ENCODE results near the gene SPR.
"Not testable (repeated sequence)": the region's sequence is repeated elsewhere in the genome, so short reads cannot be mapped to it uniquely, and the experiment has no call there.

Gene SPR

DNA sequence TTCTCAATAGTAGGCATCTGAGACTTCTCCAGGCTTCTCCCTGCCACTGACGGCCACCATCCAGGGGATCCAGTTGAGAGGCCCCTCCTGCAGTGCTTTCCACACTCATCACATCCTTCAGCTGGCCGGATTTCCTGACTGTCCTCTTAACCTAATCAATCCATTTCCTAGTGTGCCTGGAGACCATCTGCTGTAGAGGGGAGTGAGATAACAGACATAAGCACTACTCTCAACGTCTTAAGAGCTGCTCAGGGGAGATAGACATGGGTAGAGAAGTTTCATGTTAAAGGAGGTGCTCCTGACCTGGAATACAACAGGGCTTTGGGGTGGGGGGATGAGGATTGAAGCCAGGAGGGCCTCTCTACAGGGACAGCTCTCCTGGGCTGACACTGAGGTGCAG, 14.2 kb downstream of the SPR start:
- H3K36me3 ChIP-seq (ENCODE audit: control insufficient read depth, insufficient read depth, low read length), result no peaks in the 10 kb centered on the region

DNA sequence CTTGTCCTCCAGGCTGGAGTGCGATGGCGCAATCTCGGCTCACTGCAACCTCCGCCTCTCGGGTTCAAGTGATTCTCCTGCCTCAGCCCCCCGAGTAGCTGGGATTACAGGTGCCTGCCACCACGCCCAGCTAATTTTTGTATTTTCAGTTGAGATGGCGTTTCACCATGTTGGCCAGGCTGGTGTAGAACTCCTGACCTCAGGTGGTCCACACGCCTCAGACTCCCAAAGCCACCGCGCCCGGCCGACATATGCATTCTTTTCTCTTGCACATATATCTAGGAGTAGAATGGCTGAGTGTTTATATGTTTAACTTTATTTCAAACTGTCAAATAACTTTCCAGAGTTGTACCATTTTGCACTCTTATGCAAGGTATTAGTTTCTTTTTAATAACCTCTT, 20.2 kb downstream of the SPR start:
- H3K9ac ChIP-seq (ENCODE audit: low read length); H3K4me3 ChIP-seq (ENCODE audit: low read depth, low read length); H3K27ac ChIP-seq (ENCODE audit: low read depth, low read length); H3K36me3 ChIP-seq (ENCODE audit: control insufficient read depth, insufficient read depth, low read length); H3K9me3 ChIP-seq (ENCODE audit: control insufficient read depth, insufficient read depth, low read depth, low read length); H3K4me1 ChIP-seq (ENCODE audit: control insufficient read depth, insufficient read depth, low read length): not testable (repeated sequence)
- H3K27me3 ChIP-seq (ENCODE audit: control insufficient read depth, insufficient read depth, low read length), result peaks cover 98% of the 10 kb centered on the region

More for the DNA sequence above, 14.2 kb downstream of the SPR start:
- no peak overlapping the region for H3K9ac ChIP-seq (ENCODE audit: low read length)
- H3K27me3 ChIP-seq (ENCODE audit: control insufficient read depth, insufficient read depth, low read length), result peaks cover 97% of the 10 kb centered on the region
- H3K4me3 ChIP-seq (ENCODE audit: low read depth, low read length), result no peak overlapping the region
- H3K4me1 ChIP-seq (ENCODE audit: control insufficient read depth, insufficient read depth, low read length), result no peaks in the 10 kb centered on the region; the same call in 1 of the 2 replicates
- no peak overlapping the region for H3K27ac ChIP-seq (ENCODE audit: low read depth, low read length)
- no peaks in the 10 kb centered on the region for H3K9me3 ChIP-seq (ENCODE audit: control insufficient read depth, insufficient read depth, low read depth, low read length)

DNA sequence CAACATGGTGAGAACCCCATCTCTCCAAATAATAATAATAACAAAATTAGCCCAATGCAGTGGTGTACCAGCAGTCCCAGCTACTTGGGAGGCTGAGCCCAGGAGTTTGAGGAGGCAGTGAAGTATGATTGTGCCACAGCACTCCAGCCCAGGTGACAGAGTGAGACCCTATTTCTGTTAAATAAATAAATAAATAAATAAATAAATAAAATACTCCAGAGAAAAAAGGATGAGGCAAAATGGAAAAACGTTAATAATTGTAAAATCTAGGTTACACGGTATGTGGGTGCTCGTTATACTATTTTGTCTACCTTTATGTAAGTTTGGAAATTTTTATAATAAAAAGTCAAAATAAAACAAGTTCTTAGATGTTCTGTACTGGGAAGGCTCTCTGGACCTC, 21.5 kb downstream of the SPR start:
- no peak overlapping the region for H3K9ac ChIP-seq (ENCODE audit: low read length)

DNA sequence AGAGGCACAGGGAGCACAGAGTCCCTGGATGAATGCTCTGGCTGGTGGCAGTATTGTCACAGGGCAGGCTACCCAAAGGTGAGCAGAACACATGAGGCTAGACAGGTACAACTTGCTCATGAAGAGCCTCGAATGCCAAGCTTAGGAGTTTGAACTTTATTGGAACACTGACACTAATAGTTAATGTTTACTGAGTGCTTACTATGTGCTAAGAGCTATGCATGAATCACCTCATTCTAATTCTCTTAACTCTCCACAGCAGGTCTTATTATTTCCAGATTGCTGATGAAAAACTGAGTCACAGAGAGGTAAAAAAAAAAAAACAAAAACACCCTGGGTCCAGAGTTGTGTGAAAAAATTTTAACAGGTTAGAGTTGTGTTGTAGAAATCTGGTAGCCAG, 24.0 kb downstream of the SPR start:
- Histone ChIP-seq H3K27me3 (ENCODE audit: control insufficient read depth, insufficient read depth, low read length) (peaks cover 98% of the 10 kb centered on the region), H3K27ac (ENCODE audit: low read depth, low read length) (no peak overlapping the region), H3K9me3 (ENCODE audit: control insufficient read depth, insufficient read depth, low read depth, low read length) (no peaks in the 10 kb centered on the region), H3K4me1 (ENCODE audit: control insufficient read depth, insufficient read depth, low read length) (peaks cover 13% of the 10 kb centered on the region), H3K4me3 (ENCODE audit: low read depth, low read length) (no peak overlapping the region), H3K9ac (ENCODE audit: low read length) (no peak overlapping the region), H3K36me3 (ENCODE audit: control insufficient read depth, insufficient read depth, low read length) (no peaks in the 10 kb centered on the region)

More for the DNA sequence above, 21.5 kb downstream of the SPR start:
- Histone ChIP-seq H3K4me3 (ENCODE audit: low read depth, low read length) (no peak overlapping the region), H3K4me1 (ENCODE audit: control insufficient read depth, insufficient read depth, low read length) (no peaks in the 10 kb centered on the region; the same call in 1 of the 2 replicates), H3K9me3 (ENCODE audit: control insufficient read depth, insufficient read depth, low read depth, low read length) (no peaks in the 10 kb centered on the region), H3K27me3 (ENCODE audit: control insufficient read depth, insufficient read depth, low read length) (peaks cover 98% of the 10 kb centered on the region), H3K27ac (ENCODE audit: low read depth, low read length) (no peak overlapping the region), H3K36me3 (ENCODE audit: control insufficient read depth, insufficient read depth, low read length) (no peaks in the 10 kb centered on the region)

DNA sequence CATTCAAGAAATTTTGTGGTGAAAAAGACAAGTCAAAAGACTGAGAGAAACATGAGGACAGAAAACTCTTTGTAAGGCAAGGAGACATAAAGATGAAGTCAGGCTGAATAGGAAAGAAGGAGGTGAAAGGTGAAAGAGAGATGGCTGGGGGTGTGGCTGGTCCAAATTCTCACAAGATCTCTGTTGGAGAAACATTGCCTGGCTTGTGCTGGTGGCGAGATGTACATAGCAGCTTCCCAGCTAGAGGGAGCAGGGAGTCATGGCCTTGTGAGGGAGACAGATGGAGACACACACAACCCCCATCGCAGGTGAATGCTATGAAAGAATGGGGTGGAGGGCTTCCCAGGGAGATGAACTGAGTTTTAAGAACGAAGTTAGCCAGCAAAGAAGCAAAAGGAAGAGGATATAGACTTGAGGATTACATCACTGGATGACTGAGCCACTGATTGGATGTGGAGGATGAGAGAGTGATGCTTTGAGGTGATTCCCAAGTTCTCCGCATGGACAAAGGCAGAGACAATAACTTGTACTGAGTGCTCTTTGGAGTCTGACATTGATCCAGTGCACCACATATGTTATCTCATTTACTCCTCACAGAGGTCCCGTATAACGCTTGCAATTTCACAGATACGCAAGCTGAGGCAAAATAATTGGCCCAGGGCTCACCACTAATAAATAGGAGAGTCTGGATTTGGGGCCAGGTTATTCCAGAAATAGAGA, 26.4 kb downstream of the SPR start:
- Histone ChIP-seq H3K4me3 (ENCODE audit: low read depth, low read length) (no peak overlapping the region), H3K9me3 (ENCODE audit: control insufficient read depth, insufficient read depth, low read depth, low read length) (no peaks in the 10 kb centered on the region), H3K27me3 (ENCODE audit: control insufficient read depth, insufficient read depth, low read length) (peaks cover 99% of the 10 kb centered on the region), H3K4me1 (ENCODE audit: control insufficient read depth, insufficient read depth, low read length) (peaks cover 18% of the 10 kb centered on the region), H3K27ac (ENCODE audit: low read depth, low read length) (no peak overlapping the region), H3K9ac (ENCODE audit: low read length) (no peak overlapping the region), H3K36me3 (ENCODE audit: control insufficient read depth, insufficient read depth, low read length) (no peaks in the 10 kb centered on the region)

DNA sequence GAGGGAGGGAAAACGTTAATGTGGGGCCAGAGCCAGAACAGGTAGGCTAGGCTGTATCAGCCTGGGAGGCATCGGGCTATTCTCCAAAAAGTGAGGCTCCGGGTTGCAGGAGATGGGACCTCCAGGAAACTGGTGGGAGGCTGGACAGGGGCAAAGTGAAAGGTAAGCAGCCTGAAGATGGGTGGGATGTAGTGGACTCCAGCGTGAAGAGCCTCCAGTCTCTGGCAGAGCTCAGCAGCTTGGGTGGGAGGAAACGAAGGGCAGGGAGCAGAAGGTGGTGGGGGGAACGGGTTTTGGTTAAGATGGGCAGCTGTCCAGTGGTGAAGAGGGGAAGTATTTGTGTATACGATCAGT, 27.0 kb downstream of the SPR start:
- Histone ChIP-seq H3K27me3 (ENCODE audit: control insufficient read depth, insufficient read depth, low read length) (peaks cover 99% of the 10 kb centered on the region), H3K9ac (ENCODE audit: low read length) (no peak overlapping the region), H3K9me3 (ENCODE audit: control insufficient read depth, insufficient read depth, low read depth, low read length) (no peaks in the 10 kb centered on the region), H3K4me3 (ENCODE audit: low read depth, low read length) (no peak overlapping the region), H3K36me3 (ENCODE audit: control insufficient read depth, insufficient read depth, low read length) (no peaks in the 10 kb centered on the region), H3K4me1 (ENCODE audit: control insufficient read depth, insufficient read depth, low read length) (peaks cover 21% of the 10 kb centered on the region), H3K27ac (ENCODE audit: low read depth, low read length) (no peak overlapping the region)

DNA sequence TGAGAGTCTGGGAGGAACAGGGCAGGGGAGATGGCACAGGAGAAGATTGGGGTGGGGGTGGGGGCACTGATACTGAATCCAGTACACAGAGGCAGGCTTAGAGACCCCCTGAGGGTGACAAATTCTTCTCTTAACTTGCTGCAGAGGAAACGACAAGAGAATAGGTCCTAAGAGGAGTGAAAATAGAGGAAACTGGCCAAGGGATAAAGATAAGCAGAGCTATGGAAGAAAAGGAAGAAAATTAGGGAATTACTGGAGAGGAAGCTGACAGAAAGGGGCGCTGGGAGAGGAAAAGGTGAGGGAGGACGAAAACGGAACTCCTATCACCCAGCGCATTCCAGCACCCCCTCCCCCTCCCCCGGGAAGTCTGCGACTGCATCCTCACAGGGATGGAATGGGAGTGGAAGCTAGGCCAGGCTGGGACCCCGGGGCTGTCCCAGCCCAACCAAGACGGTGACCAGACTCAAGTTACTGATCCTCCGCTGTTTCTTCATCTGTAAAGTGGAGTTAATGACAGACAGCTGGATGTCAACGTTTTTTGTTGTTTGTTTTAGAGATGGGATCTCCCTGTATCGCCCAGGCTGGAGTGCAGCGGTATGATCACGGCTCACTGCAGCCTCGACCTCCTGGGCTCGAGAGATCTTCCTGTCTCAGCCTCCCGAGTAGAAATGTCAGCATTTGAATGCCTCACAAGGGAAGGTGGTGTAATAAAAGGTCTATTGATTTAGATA, 27.5 kb downstream of the SPR start:
- Histone ChIP-seq H3K36me3 (ENCODE audit: control insufficient read depth, insufficient read depth, low read length) (no peaks in the 10 kb centered on the region), H3K27ac (ENCODE audit: low read depth, low read length) (no peak overlapping the region)

DNA sequence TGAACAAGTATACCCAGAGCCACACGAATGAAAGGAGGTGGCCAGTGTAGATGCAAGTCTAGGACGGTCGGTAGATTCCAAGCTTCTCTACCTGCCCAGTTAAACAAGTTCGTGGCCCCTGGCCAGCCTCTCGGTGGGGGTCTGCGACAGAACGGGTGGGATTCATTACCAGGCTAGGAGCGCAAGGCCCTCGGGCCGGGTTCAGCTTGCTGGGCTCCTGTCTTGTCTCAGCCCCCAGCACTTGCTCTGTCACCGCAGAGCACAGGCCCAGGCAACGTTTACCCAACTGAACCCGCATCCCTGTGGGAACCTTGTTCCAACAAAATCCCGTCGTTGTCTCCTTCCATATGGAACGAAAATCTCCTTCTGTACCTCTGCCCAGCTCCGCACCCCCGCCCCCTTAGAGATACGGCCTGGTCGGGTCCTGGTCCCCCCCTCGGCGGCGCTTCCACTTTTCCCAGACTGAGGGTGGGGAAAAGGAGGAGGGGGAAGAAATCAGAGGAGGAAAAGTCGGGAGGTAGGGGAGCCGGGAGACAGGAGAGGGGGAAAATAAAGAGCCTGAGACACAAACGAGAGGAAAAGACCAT, 28.2 kb downstream of the SPR start:
- Histone ChIP-seq H3K4me1 (ENCODE audit: control insufficient read depth, insufficient read depth, low read length) (peaks cover 26% of the 10 kb centered on the region), H3K27ac (ENCODE audit: low read depth, low read length) (no peak overlapping the region), H3K36me3 (ENCODE audit: control insufficient read depth, insufficient read depth, low read length) (no peaks in the 10 kb centered on the region), H3K4me3 (ENCODE audit: low read depth, low read length) (peak overlapping the region; percentile 72), H3K27me3 (ENCODE audit: control insufficient read depth, insufficient read depth, low read length) (peaks cover 99% of the 10 kb centered on the region), H3K9ac (ENCODE audit: low read length) (no peak overlapping the region), H3K9me3 (ENCODE audit: control insufficient read depth, insufficient read depth, low read depth, low read length) (no peaks in the 10 kb centered on the region)

More for the DNA sequence above, 27.5 kb downstream of the SPR start:
- peaks cover 99% of the 10 kb centered on the region for H3K27me3 ChIP-seq (ENCODE audit: control insufficient read depth, insufficient read depth, low read length)
- no peak overlapping the region for H3K9ac ChIP-seq (ENCODE audit: low read length)
- no peaks in the 10 kb centered on the region for H3K9me3 ChIP-seq (ENCODE audit: control insufficient read depth, insufficient read depth, low read depth, low read length)
- peak overlapping the region; percentile 72 for H3K4me3 ChIP-seq (ENCODE audit: low read depth, low read length)
- H3K4me1 ChIP-seq (ENCODE audit: control insufficient read depth, insufficient read depth, low read length), result peaks cover 21% of the 10 kb centered on the region

DNA sequence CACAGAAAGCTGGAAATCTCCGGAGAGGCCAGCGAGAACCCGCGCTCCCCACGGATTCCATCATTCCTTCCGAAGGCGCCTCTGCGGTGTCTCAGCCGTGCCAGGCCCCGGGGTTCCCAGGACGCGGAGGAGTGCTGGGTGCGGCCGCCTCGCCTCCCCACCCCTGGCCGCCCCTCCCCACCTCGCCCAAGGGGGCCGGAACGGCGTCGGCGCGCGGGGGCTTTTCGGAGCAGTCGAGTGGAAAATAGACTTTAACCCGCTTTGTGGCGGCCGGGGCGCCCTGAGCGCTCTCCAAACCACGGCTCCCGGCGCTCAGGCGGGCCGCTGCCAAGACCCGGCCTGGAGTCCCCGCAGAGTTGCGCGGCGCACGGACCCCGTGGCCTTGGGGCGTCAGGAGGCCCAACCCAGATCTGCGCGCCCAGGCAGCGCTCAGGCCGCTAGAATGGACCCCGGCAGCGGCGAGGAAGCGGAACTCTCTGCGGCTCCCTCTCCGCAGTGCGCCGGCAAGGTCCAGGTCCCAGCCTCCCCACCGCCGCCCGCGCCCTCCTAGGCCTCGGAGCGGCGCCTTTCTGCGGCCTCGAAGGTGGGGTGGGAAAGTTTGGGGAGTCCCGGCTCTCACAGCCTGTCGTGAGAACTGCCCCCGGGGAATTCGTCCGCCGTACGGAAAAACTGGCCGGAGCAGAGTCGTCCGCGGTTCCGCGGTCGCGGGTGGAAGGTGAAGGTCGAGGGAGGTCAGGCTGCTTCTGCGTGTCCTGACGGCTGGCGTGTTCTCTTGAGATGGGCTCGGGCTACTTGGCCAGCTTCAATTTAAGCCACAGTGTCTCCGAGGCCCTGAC, 28.9 kb downstream of the SPR start:
- H3K27ac ChIP-seq (ENCODE audit: low read depth, low read length), result no peak overlapping the region
- H3K4me3 ChIP-seq (ENCODE audit: low read depth, low read length), result peak overlapping the region; percentile 72
- no peaks in the 10 kb centered on the region for H3K9me3 ChIP-seq (ENCODE audit: control insufficient read depth, insufficient read depth, low read depth, low read length)
- H3K36me3 ChIP-seq (ENCODE audit: control insufficient read depth, insufficient read depth, low read length), result no peaks in the 10 kb centered on the region
- H3K9ac ChIP-seq (ENCODE audit: low read length), result peak overlapping the region; percentile 7
- peaks cover 99% of the 10 kb centered on the region for H3K27me3 ChIP-seq (ENCODE audit: control insufficient read depth, insufficient read depth, low read length)
- H3K4me1 ChIP-seq (ENCODE audit: control insufficient read depth, insufficient read depth, low read length), result peaks cover 27% of the 10 kb centered on the region

DNA sequence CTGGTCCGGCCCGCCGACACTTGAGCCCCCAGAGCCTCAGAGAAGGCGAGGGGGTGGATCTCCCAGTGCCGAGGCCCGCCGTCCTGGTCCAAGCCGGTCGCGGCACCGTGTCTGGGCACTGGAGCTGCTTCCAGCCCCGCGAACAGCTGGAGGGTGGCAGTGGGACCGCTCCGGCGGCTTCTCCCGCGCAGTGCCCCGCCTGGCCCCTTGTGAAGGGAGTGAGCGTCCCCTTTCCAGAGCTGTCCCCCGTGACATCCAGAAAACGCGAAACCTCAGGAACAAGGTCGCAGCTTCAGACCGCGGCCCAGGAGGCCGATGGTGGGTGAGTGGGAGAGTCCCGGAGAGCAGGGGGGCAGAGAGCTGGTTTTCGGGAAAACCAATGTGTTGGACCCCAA, 29.5 kb downstream of the SPR start:
- Histone ChIP-seq H3K4me3 (ENCODE audit: low read depth, low read length) (peak overlapping the region; percentile 72), H3K9ac (ENCODE audit: low read length) (peak overlapping the region; percentile 7), H3K4me1 (ENCODE audit: control insufficient read depth, insufficient read depth, low read length) (peaks cover 27% of the 10 kb centered on the region), H3K36me3 (ENCODE audit: control insufficient read depth, insufficient read depth, low read length) (no peaks in the 10 kb centered on the region), H3K27me3 (ENCODE audit: control insufficient read depth, insufficient read depth, low read length) (peaks cover 99% of the 10 kb centered on the region), H3K9me3 (ENCODE audit: control insufficient read depth, insufficient read depth, low read depth, low read length) (no peaks in the 10 kb centered on the region), H3K27ac (ENCODE audit: low read depth, low read length) (no peak overlapping the region)

Measured in HUES6 (cell line).